GM18505 (cell line): ENCODE data around the gene KANSL3.
"Not testable (repeated sequence)": the region's sequence is repeated elsewhere in the genome, so short reads cannot be mapped to it uniquely, and the experiment has no call there.

Source experiments
- ATAC-seq: cut with Tn5 transposase; IDR thresholded peaks from one replicate; pipeline ENCODE4 v1.9.1; 2021; ENCODE audit not compliant: unreplicated experiment
- POLR2A ChIP-seq: IDR thresholded peaks from 4 replicates; pipeline ENCODE4 v1.6.1; 2011; ENCODE audit warnings: borderline replicate concordance; ENCODE audit not compliant: insufficient read depth, insufficient read length; ENCODE audit errors: extremely low read depth

Gene KANSL3

GRCh38 chr2:96665083-96665569 is 27.0 kb upstream of the KANSL3 start:
- TF ChIP-seq POLR2A: no peak

GRCh38 chr2:96664366-96664925 is 26.3 kb upstream of the KANSL3 start:
- no peak for ATAC-seq

More at GRCh38 chr2:96665083-96665569, 27.0 kb upstream of the KANSL3 start:
- ATAC-seq: no peak

GRCh38 chr2:96663829-96664228 is 25.7 kb upstream of the KANSL3 start:
- TF ChIP-seq POLR2A: no peak
- no peak for ATAC-seq

More at GRCh38 chr2:96664366-96664925, 26.3 kb upstream of the KANSL3 start:
- TF ChIP-seq POLR2A: no peak

GRCh38 chr2:96663177-96663576 is 25.1 kb upstream of the KANSL3 start:
- TF ChIP-seq POLR2A: no peak

GRCh38 chr2:96662360-96662759 is 24.2 kb upstream of the KANSL3 start:
- no peak for TF ChIP-seq POLR2A
- no peak for ATAC-seq

More at GRCh38 chr2:96663177-96663576, 25.1 kb upstream of the KANSL3 start:
- ATAC-seq: no peak

DNA sequence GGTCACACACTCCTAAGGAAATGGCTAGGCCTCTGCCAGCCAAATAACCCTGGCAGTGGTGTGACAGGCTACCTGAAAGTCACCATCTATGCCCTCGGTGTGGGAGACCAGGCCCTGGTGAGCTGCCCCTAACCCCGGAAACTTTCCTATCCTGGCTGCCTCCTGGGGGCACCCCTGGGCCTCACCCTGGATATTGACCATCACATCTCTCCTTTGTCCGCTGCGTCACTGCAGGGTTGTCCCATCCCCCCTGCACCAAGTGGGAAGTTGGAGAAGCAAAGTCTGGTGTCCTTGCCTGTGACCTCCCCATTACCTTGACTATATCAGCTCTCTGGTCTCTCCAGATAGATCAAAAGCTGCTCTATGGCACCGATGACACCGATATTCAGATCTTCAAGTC is 23.2 kb upstream of the KANSL3 start:
- no peak for ATAC-seq
- no peak for TF ChIP-seq POLR2A

DNA sequence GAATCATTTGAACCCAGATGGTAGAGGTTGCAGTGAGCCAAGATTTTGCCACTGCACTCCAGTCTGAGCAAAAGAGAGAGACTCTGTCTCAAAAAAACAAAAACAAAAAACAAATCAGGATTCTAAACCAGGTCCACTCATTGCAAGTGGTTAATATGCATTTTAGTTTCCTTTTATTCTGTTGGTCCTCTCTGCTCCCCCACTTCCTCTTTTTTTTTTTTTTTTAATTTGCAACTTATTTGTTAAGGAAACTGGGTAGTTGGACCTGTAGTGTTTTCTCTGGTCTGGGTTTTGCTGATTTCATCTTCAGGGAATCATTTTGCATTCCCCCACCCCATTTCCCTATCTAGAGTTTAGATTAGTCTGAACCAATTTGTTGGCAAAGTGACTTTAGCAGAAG is 18.4 kb upstream of the KANSL3 start:
- TF ChIP-seq POLR2A: no peak
- no peak for ATAC-seq

- TF ChIP-seq POLR2A: no peak
- ATAC-seq: no peak
Measured at GRCh38 chr2:96655526-96655925, 17.4 kb upstream of the KANSL3 start.

DNA sequence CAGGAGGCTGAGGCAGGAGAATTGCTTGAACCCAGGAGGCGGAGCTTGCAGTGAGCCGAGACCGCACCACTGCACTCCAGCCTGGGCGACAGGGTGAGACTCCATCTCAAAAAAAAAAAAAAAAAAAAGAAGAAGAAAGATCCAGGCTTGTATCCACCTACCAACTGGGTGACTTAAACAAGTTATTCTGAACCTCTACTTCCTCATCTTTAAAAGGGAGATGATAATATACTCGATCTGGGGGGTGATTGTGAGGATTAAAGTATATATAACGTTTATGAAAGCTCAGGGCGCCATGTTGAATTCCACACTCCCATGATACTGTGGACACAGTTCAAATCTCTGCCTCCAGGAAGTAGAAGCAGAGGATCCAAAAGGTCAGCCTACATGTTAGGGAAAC is 16.7 kb upstream of the KANSL3 start:
- not testable (repeated sequence) for ATAC-seq

DNA sequence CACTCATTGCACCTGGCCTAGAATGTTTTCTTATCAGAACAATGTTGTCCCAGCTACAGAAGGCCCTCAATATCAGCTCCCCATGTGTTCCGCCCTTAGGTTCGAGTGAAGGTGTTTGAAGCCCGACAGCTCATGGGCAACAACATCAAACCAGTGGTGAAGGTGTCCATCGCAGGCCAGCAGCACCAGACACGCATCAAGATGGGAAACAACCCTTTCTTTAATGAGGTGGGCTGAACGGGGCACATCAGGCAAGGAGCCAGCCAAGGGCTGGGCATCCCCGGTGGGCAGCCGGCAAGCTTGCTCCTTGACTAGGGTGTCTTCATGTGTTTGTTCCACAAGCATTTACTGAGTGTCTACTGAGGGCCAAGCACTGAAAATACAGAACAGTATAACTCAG is 13.7 kb upstream of the KANSL3 start:
- no peak for ATAC-seq

GRCh38 chr2:96649342-96649741 is 11.2 kb upstream of the KANSL3 start:
- ATAC-seq: no peak

More for the DNA sequence above, 13.7 kb upstream of the KANSL3 start:
- no peak for TF ChIP-seq POLR2A

GRCh38 chr2:96648306-96648930 is 10.3 kb upstream of the KANSL3 start:
- no peak for ATAC-seq
- no peak for TF ChIP-seq POLR2A

More at GRCh38 chr2:96649342-96649741, 11.2 kb upstream of the KANSL3 start:
- no peak for TF ChIP-seq POLR2A

DNA sequence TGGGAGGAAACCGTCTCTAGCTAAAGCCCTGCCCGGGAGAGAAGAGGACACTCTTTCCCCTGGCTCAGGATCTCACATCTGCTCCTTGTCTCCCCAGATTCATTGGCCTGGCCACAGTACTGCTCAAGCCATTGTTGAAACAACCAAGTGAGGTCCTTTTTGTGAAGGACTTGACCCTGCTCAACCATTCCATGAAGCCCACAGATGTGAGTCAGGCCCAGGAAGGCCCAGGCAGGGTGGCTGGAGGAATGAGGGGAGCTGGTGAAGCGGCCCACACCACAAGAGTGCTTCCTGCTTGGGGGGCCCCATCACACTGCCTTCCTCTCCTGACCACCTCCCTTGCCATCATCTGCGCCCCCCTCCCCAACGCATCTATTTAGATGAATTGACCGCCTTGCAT is 9.6 kb upstream of the KANSL3 start:
- TF ChIP-seq POLR2A: no peak
- no peak for ATAC-seq

- TF ChIP-seq POLR2A: no peak
Measured at GRCh38 chr2:96642564-96643360, 4.7 kb upstream of the KANSL3 start, which contains the start of gene FER1L5. Gene FER1L5, plus strand, starts transcription at chr2:96642764. Its CDS starts 73 bp downstream, at chr2:96642837.

More at GRCh38 chr2:96642564-96643360, 4.7 kb upstream of the KANSL3 start, which contains the start of gene FER1L5:
- no peak for ATAC-seq
